HG02943 (cell line): ENCODE measurements around the gene DNAH3.

Experiments used
- ATAC-seq: cut with Tn5 transposase; IDR thresholded peaks from one replicate; pipeline ENCODE4 v1.9.1; 2021; ENCODE audit warnings: mild to moderate bottlenecking, low read depth, moderate library complexity; ENCODE audit not compliant: unreplicated experiment

The DNAH3 gene

DNA sequence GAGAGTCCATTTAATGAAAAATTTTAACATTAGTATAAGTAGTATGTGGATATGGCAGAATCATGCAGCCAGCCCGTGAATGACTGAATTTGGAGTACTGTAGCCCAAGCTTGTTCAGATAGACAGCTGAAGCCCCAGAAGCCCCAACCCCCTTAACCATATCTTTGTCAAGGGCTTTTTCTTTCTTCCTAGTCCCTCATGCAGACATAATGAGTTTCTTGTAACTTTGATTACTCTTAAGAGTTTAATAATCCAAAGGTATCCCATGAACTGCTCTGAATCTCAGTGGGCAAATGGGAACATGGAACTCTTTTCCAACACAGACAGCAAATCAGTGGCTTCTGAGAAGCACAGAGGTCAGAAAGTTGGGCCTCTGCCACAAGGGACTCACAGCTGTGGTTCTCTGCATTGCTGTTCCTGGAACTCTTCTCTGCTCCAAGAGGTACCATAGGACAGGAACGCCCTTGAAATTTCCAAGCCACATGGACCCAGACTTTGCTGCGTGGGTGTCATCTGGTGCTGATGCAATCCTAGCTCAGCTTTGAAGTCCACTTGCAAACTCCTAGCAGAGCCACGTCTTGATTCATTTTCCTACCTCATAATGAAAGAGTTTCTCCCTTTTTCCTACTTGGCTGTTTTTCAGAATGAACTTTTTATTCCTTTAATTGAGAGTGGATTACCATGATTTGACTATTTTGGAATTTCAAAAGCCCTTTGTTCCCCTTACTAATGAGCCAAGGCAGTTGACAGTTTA, 232.0 kb downstream of the DNAH3 start:
- no peak for ATAC-seq

DNA sequence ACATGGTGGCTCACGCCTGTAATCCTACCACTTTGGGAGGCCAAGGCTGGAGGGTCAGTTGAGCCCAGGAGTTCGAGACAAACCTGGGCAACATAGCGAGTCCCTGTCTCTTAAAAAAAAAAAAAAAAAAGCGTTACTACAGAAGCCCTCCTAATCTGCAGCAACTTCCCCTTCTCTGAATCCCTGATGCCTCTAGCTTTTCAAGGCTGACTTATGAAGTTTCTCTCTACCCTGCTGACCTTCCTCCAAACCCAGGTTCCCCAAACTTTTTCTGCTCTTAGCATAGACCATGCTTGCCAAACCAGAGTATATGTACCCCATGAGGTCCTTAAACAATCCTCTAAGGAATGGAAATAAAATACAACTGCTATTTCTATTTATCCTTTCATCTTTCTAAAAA, 233.7 kb downstream of the DNAH3 start:
- no peak for ATAC-seq

DNA sequence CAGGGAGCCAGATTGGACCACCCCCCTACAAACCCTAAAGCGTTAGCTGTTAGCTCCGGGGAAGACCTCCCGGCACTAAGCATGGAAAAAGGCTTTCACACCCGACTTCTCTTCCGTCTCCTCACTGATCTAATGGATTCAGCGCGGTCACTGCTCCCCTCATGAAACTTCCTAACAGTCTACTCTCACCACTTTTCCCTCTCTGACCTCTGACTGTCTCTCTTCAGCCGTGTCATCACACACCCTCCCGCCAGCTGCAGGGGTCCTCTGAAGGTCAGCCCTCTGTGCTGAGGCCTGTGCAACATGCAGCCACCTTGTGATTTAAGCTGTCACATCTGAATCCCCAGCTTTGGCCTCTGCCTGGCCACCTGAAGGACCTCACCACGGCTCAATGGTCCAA, 234.4 kb downstream of the DNAH3 start:
- ATAC-seq, result no peak

DNA sequence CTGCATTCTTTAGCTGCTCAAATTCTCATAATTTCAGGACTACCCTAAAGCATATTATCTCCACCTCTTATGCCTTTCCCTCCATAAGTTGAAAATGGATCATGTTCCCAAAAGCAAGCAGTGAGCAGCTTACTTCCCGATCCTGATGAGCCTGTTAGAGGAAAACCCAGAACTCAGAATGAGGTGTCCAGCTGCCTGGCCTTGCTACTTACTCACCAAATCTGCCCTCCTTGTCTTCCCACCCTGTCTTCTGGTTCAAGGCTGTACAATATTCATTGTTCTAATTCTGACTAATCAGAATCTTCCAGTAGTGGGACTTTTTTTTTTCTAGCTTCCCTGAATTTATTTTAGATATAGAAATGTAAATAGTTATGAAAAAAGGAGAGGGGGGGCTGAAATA, 239.3 kb downstream of the DNAH3 start:
- no peak for ATAC-seq

DNA sequence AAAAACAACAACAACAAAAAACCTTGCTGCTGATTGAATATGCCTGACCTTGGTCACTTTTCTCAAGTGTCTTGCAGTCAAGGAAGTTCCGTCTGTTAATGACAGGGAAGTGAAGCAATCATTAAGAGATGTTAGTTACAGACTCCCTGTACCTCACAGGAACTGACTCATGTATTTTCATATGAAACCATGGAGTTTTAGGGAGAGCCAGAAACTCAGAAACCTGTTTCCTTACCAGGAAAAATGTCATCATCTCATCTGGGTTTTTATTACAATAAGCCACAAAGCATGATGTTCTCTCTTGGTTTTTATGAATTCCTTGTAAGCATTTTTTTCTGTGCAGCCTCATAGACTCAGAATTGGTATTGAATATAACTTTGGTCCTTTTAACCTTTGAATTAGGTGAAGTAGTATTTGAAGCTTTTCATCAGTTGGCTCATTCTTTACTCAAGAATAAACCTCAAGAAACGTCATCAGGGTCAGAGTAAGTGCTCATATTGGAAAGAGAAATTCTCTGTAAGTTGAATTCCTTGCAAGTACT, 239.8 kb downstream of the DNAH3 start:
- no peak for ATAC-seq

DNA sequence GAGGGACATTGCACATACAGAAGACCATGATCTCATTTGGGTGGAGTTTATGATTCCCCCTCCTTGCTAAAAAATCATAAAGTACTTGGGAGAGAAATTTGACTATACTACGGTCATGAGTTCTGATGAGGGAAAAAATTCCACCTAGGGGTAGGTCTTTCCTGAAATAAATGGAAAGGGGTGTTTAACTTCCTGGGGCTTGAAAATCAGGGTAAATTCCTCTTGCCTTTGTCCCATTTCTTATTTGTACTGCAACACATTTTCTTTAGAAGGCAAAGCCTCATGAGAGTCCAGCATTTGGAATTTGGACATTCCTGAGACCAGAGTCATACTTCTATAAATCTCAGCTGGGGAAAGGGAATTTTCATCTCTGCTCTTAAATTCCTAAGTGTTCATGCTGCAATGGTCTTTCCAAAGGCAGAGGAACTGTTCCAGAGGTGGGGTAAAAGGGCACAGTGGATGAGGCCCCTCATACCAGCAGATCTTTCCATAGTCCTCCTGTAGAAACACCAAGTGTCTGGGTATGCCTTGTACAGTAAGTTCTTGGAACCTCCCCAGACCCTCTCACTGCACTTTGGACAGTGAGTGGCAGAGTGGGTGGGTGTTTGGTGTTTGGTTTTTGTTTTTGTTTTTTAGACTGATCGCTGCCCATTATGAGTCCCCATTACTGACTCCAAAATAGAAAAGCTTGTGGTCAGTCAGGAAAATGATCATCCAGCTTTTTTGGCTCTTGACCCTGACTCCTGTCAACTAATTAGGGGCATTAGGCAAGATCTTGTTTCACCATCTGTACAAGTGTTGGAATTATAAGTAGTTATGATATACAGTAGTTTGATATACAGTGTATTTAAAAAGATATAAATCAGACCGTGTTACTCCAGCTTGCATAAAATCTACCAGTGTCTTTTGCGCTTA, 244.0 kb downstream of the DNAH3 start:
- ATAC-seq, result no peak

DNA sequence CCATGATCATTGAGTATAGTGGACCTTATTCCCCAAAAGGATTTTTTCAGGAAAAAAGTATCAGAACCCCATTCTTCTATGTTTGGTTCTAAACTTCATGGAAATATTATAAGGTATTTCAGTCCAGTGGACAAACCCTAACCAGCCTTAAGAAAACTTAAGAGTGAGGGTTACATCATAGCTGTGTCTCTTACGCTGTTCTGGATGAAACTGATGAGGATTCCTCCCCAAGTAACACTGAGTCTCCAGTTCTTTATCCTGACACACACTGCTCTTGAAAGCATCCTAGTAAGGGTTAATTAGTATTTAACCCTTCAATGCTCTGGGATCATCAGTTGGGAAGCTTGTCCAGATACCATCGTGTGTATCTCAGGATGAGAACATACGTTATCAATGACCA, 245.1 kb downstream of the DNAH3 start:
- no peak for ATAC-seq

DNA sequence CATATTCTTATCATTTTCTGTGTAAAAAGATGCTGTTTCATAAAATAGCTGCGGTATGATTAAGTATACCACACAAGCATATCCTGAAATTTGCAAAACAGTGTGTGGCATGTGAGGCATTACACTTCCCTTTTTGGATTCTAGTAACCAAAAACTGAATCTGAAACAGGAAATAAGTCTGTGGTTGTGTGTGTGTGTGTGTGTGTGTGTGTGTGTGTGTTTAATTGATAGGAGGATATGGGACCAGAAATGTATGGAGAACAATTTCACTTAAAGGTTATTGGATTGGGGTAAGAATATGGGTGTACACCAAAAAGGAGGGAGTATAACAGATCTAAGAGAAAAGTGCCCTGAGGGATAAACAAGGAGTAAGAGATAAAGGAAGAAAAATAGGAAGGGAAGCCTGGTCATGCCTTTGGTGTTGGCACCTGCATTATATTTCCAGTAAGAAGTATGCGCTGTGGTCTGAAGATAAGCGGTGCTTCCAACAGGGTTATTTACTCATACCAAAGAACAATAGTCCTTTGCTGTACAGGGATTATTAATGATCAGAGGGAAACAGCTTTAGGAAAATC, 246.1 kb downstream of the DNAH3 start:
- no peak for ATAC-seq

DNA sequence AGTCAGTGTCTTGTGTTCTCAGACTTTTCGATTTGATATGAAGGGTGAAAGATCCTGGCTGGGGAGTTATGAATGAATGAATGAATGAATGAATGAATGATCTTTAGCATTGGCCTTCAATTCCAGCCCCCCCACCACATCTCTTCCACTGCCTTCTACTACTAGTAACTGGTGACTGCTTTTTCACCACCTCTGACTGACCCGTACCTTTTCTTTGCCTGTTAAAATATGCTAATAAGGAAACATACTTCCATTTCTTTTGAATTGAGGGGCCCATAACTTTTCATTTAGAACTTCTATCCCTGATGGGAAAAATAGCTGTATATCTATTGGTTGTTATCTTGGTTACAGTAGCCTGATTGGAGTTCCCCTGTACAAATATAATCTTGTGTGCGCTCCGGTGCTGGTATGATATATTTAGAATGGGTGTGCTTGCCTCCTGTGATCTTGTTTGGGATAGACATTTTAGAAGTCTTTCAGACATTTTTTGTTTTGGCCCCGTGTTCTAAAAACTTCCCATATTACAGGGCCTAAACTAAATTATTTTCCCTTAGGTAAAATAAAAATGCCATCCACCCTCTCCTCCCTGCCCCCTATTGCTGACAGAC, 246.6 kb downstream of the DNAH3 start:
- ATAC-seq, result no peak

DNA sequence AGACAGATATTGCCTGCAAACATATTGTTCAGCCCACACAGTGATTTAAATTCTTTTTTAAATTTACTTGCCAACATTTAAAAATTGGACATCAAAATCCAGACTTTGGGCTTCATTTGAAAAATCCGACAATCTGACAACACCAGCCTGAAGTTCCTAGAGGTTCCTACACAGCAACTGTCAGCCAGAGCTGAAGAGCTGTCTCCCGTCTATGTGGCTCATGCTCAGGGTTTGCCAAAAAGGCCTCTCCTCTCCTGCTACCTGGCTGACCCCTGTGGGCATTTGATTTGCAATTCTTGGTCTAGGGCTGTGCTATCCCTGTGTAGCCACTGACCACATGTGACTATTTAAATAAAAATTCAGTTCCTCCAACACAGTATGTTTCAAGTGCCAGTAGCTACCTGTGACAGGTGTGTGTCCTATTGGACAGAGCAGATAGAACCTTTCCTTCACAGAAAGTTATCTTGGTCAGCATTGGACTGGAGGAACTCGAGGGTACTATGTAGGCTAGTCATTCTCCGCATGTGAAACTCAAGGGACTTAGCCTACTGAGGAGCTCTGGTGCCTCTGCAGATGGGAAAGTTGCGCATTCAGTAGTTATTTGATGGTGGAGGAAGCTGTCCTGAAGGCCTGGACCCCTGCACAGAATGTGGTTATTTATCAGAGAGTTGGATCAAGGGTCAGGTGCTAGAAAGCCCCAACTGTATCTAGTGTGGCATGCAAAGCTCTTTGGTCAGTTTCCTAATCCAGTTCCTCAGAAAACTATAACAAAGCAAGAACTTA, 247.3 kb downstream of the DNAH3 start:
- ATAC-seq, result no peak

DNA sequence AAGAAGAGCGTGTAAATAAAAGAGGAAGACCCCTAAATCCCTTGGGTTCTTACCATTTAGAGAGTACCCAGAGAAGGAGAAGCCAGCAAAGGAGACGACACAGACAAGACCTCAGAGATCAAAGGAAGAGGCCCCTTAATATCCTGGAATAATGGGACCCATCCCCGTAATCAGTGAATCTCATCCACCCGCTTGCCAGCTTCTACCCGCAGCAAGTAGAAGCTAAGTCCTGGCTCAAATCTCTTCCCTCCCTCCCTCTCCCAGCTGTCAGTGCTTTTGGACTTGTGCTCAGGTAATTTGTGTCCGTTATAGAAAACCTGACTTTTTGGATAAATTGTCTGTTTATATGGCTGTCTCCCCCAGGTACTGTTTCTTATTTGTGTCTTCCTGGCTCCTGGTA, 248.2 kb downstream of the DNAH3 start:
- no peak for ATAC-seq

DNA sequence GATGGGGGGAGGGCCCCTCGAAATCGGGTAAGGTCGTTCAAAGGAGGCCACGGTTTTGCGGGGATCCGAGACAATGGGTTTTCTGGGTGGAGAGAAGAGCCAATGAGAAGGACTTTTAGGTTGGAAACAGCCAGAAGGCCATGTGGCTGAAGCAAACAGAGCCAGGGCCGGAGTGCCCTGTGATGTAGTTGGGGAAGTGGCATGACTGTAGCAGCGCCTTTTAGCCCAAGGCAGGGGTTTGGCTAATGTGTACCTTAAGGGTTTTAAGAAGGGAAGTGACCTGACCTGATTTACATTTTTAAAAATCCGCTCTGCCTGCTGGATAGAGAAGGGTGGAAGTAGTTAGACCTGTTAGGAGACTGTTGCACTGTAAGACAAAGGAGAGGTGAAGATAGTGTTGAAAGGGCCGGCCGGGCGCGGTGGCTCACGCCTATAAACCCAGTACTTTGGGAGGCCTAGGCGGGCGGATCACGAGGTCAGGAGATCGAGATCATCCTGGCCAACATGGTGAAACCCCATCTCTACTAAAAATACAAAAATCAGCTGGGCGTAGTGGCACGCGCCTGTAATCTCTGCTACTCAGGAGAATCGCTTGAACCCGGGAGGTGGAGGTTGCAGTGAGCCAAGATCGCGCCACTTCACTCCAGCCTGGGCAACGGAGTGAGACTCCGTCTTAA, 249.1 kb downstream of the DNAH3 start:
- ATAC-seq, result no peak

DNA sequence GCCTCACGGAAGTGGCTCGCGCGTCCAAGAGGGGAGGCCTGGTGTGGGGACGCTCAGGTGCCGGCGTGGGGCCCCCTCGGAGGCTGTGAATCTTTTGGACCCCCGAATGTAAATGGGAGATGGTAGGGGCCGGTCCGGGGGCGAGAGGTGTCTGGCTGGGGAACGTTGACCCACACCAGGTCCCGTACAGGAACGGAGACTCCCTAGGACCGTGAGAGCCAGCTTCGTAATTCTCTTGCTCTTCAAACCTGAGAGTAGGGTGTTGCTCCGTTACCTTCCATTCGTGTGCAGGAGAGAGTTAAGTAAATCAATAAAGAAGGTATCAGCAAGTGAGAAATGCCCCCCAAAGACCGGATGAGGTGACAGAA, 249.6 kb downstream of the DNAH3 start:
- peak; percentile 18 for ATAC-seq

DNA sequence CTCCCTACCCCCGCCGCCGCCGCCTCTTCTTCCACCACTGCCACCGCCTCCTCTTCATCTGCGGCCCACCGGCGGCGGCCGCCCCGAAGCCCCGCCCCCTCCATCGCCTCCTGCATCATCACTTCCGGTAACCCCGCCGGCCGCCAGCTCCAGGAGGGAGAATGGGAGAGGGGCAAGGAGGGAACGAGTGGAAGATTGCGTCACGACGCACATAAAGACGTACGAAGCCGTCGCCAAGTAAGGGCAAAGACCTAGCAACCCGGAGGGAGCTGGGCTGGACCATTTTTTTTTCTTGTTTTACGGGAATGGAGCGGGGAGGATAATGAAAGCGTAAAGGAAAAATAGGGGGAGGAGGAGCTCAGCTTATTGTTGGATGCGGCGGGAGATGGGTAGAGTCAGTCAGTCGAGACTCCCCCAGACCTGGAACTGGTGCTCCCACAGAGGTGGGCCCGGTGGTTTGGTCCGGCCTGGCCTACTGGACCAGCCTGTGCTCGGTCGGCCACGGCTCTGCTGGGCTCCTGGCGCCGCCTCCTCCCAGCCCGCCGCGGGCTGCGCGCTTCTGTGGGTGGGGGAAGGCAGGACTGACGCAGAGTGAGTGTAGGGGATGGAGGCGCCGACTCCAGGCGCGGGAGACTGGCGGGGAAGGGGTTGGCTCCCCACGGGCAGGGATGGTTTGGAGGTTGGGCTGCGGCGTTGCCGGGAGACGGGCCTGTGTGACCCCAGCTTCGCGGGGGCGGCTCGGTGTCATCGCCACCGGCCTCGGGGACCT, 250.2 kb downstream of the DNAH3 start, which contains the start of the genes DCUN1D3 and LYRM1:
TSS of gene DCUN1D3 (minus strand) at position 60 of the 769 bp plus-strand sequence. CDS start 37,820 bp downstream, outside the sequence.
TSS of gene LYRM1 (plus strand) at position 473 of the 769 bp plus-strand sequence. CDS start 14,785 bp downstream, outside the sequence.
- peak; percentile 64 for ATAC-seq

DNA sequence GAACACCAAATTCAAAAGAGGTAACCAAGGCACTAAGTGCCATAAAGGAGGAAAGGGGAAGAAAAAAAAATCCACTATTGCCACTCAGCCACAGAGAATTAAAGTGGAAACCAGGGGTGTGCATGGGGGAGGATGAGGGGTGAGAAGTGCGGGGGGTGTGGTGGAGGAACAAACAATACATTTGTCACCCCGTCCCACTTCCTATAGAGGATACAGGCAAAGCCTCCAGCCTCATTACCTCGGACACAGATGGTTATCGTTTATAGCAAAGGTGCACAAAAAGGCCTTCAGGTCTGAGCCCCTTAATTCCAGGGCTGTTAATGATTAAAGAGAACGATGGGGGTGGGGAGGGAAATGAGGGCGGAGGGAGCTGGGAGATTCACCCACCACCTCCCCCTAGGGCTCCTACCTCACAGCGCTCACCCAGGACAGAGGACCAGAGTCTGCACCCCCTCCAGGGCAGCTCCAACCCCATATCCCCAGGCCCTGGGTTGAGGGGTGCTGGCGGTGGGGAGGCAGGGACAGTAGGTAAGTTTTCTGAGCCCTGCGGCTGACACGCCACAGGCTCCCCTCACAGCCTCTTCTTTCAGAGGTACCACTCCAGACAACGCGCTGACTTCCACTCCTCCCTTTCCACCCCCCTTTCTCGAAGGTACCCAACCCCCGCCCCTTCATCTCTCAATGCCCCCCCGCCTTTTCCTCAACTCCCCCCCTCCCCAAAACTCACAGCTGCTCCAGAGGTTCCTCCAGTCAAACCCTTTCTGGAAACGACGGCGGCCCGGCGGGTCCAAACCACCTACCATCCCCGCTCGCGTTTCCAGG, 251.0 kb downstream of the DNAH3 start:
- no peak for ATAC-seq

DNA sequence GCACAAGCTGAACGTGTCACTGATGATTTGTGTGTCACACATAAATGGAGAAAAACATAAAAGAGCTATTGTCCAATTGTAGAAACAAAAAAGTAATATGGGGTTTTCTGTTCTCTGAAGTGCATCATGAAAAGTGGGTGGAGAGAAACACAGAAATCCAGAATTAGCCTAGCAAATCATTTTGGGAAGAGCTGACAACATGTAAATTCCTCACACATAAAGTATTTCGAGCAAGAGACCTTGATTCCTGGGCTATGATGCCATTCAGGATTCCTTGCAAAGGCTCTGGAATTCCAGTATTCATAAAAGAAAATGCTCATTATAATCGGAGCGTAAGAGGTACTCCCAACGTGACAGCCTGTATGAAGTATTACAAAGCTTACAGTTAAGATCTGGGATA, 251.6 kb downstream of the DNAH3 start:
- ATAC-seq, result no peak

DNA sequence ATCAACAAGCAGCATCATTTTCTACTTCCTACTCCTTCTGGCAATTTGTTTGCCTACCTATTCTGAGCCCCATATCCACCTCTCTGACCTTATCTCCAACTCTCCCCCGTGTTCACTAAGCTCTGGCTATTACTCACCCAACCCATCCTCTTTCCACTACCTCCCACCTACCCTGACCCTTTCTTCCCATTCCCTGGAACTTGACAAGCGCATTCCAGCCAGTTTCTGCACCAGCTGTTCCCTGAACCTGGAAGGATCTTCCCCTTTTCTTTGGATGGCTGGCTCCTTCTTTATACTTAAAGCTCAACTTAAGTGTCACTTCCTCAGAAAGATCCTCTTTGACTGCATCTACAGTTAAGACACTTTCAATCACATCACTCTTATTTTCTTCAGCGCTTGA, 252.7 kb downstream of the DNAH3 start:
- no peak for ATAC-seq
